ENCODE data around the gene TBC1D10B.
"Not testable (repeated sequence)": the region's sequence is repeated elsewhere in the genome, so short reads cannot be mapped to it uniquely, and the experiment has no call there.

TBC1D10B gene

GRCh38 chr16:30397056-30397455, 26.8 kb upstream of the TBC1D10B start:
- Histone ChIP-seq H3K79me2 (ENCODE audit: insufficient read depth, low read length) (peaks cover 45% of the 10 kb centered on the region), H3K4me2 (ENCODE audit: low read depth, low read length, poor library complexity, severe bottlenecking) (peak overlapping the region; percentile 100), H3K9me2 (replicated peaks; ENCODE audit: low read depth, low read length) (no peaks in the 10 kb centered on the region), H4K20me1 (ENCODE audit: insufficient read depth, low read length, poor library complexity, severe bottlenecking) (peaks cover 17% of the 10 kb centered on the region), H3K4me1 (ENCODE audit: insufficient read depth, low read length, poor library complexity, severe bottlenecking) (peaks cover 55% of the 10 kb centered on the region), H3K36me3 (ENCODE audit: insufficient read depth, low read length) (peaks cover 8% of the 10 kb centered on the region; the same call in 1 of the 2 replicates), H3K9me3 (ENCODE audit: insufficient read depth, low read depth, low read length) (no peaks in the 10 kb centered on the region), H3F3A (ENCODE audit: low read depth) (peaks cover 26% of the 10 kb centered on the region), H3K4me3 (ENCODE audit: low read length, poor library complexity, severe bottlenecking) (peak overlapping the region; percentile 99), H3K27me3 (ENCODE audit: insufficient read depth, low read length, poor library complexity, severe bottlenecking) (no peaks in the 10 kb centered on the region), H3K9ac (ENCODE audit: low read depth, low read length, poor library complexity, severe bottlenecking) (peak overlapping the region; percentile 85), H2AFZ (ENCODE audit: low read length) (no peak overlapping the region)
- TF ChIP-seq EZH2phosphoT487 (IDR thresholded peaks at IDR 0.05; ENCODE audit: borderline replicate concordance) (no peak), CTCF (conservative IDR thresholded peaks at IDR 0.05; ENCODE audit: low read length) (no peak)

GRCh38 chr16:30396627-30397026, 26.3 kb upstream of the TBC1D10B start:
- Histone ChIP-seq H3K79me2 (ENCODE audit: insufficient read depth, low read length) (peaks cover 45% of the 10 kb centered on the region), H3K4me3 (ENCODE audit: low read length, poor library complexity, severe bottlenecking) (peak overlapping the region; percentile 99), H4K20me1 (ENCODE audit: insufficient read depth, low read length, poor library complexity, severe bottlenecking) (peaks cover 17% of the 10 kb centered on the region), H3K9ac (ENCODE audit: low read depth, low read length, poor library complexity, severe bottlenecking) (peak overlapping the region; percentile 85), H3F3A (ENCODE audit: low read depth) (peaks cover 22% of the 10 kb centered on the region), H3K4me2 (ENCODE audit: low read depth, low read length, poor library complexity, severe bottlenecking) (peak overlapping the region; percentile 100), H3K4me1 (ENCODE audit: insufficient read depth, low read length, poor library complexity, severe bottlenecking) (peaks cover 55% of the 10 kb centered on the region)
- H3K36me3 ChIP-seq (ENCODE audit: insufficient read depth, low read length); H3K27me3 ChIP-seq (ENCODE audit: insufficient read depth, low read length, poor library complexity, severe bottlenecking); H2AFZ ChIP-seq (ENCODE audit: low read length); H3K9me2 ChIP-seq (replicated peaks; ENCODE audit: low read depth, low read length); H3K9me3 ChIP-seq (ENCODE audit: insufficient read depth, low read depth, low read length): not testable (repeated sequence)

GRCh38 chr16:30395992-30396585, 25.8 kb upstream of the TBC1D10B start:
- Histone ChIP-seq H3K4me3 (ENCODE audit: low read length, poor library complexity, severe bottlenecking) (peak overlapping the region; percentile 99), H4K20me1 (ENCODE audit: insufficient read depth, low read length, poor library complexity, severe bottlenecking) (peaks cover 17% of the 10 kb centered on the region), H3K36me3 (ENCODE audit: insufficient read depth, low read length) (peaks cover 8% of the 10 kb centered on the region; the same call in 1 of the 2 replicates), H3K9me2 (replicated peaks; ENCODE audit: low read depth, low read length) (no peaks in the 10 kb centered on the region), H3K27me3 (ENCODE audit: insufficient read depth, low read length, poor library complexity, severe bottlenecking) (no peaks in the 10 kb centered on the region), H3K9ac (ENCODE audit: low read depth, low read length, poor library complexity, severe bottlenecking) (peak overlapping the region; percentile 85), H3K4me2 (ENCODE audit: low read depth, low read length, poor library complexity, severe bottlenecking) (peak overlapping the region; percentile 100), H3K9me3 (ENCODE audit: insufficient read depth, low read depth, low read length) (no peaks in the 10 kb centered on the region), H3K79me2 (ENCODE audit: insufficient read depth, low read length) (peaks cover 45% of the 10 kb centered on the region), H3K4me1 (ENCODE audit: insufficient read depth, low read length, poor library complexity, severe bottlenecking) (peaks cover 55% of the 10 kb centered on the region), H2AFZ (ENCODE audit: low read length) (peak overlapping the region; percentile 46; the same call in 1 of the 2 replicates), H3F3A (ENCODE audit: low read depth) (peaks cover 18% of the 10 kb centered on the region)
- TF ChIP-seq EZH2phosphoT487 (IDR thresholded peaks at IDR 0.05; ENCODE audit: borderline replicate concordance) (no peak), CTCF (conservative IDR thresholded peaks at IDR 0.05; ENCODE audit: low read length) (no peak)
